GM12801 (cell line): ENCODE measurements around the gene IRF1.

Source experiments
- TF ChIP-seq, protein P1 (sequence below): IDR thresholded peaks from one replicate; pipeline ENCODE4 v1.5.1; 2011; ENCODE audit warnings: control low read depth; ENCODE audit not compliant: insufficient read length; ENCODE audit errors: extremely low read depth

The IRF1 gene

DNA sequence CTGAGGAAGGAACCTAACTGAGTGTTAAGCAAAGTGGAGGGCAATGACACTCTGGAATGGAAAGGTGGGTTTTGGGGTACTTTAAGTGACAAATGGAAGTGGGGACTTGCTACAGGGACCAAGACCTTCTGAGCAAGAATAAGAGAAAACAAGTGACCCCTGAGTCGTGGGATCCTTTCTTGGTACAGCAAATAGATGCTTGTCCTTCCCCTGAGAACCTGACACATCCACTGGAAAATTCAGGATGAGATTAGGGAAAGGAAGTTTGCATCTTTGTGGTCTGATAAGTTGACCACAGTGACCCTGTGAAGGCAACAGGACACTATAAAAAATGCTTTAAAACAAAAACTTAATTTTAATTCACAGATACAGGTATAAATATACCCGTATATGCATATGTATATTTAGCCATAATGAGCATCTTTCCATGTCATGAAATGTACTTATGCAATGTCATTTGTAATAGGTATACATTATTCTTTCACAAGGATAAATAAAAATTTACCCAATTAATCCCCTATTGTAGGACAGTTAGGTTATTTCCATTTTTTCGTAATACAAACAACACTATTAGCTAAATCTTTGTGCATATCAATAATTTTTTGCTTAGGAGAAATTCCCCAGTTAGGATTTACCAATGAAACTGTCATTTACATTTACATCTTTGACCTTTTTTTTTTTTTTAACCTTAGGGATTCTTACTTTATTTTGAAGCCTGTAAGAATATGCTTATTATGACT, 2.0 kb upstream of the IRF1 start:
- TF ChIP-seq, protein P1, sequence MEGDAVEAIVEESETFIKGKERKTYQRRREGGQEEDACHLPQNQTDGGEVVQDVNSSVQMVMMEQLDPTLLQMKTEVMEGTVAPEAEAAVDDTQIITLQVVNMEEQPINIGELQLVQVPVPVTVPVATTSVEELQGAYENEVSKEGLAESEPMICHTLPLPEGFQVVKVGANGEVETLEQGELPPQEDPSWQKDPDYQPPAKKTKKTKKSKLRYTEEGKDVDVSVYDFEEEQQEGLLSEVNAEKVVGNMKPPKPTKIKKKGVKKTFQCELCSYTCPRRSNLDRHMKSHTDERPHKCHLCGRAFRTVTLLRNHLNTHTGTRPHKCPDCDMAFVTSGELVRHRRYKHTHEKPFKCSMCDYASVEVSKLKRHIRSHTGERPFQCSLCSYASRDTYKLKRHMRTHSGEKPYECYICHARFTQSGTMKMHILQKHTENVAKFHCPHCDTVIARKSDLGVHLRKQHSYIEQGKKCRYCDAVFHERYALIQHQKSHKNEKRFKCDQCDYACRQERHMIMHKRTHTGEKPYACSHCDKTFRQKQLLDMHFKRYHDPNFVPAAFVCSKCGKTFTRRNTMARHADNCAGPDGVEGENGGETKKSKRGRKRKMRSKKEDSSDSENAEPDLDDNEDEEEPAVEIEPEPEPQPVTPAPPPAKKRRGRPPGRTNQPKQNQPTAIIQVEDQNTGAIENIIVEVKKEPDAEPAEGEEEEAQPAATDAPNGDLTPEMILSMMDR: no peak

DNA sequence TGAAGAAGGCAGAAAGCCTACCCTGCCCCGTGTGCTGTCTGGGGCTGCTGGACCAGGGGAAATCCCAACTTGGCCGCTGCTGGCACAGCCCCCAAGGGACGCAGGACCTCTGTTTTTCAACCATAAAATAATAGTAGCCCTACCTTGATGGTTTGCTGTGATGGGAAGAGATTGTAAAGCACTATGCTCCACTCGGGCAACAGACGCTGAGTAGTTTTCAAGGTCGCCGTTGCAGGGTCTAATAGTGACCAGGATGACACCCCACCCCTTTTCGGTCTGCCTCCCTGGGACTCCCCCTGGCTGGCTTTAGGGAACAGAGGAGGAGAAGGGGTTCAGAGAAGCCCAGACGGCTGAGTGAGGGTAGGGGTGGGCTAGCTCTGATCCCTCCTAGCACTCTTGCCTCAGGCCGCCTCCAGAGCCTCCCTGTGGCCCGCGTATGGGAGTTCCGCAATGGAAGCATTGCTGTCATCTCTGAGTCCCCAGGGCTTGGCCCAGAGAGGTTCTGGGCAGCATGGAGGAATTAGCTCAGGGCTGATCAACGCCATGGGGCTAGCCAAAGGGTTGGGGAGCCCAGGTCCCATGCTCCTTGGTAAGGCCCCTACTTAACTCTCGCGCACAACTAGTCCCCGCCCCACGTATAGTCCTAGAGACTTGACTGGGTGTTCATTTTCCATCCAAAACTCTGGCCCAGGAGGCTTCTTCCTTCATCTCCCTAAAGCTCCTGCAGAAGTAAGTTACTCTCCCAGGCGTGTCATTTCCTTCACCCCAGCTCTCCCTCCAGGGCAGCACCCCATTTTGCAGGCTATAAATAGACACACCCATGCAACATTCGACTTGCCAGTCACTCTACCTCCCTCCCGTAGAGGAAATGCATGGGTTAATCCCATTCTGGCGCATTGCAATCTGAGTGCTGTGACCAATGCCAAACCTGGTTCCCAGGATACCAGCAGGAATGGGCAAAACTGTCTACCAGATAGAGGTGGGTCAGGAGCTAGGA, 1.1 kb upstream of the IRF1 start:
- TF ChIP-seq, protein P1: no peak

DNA sequence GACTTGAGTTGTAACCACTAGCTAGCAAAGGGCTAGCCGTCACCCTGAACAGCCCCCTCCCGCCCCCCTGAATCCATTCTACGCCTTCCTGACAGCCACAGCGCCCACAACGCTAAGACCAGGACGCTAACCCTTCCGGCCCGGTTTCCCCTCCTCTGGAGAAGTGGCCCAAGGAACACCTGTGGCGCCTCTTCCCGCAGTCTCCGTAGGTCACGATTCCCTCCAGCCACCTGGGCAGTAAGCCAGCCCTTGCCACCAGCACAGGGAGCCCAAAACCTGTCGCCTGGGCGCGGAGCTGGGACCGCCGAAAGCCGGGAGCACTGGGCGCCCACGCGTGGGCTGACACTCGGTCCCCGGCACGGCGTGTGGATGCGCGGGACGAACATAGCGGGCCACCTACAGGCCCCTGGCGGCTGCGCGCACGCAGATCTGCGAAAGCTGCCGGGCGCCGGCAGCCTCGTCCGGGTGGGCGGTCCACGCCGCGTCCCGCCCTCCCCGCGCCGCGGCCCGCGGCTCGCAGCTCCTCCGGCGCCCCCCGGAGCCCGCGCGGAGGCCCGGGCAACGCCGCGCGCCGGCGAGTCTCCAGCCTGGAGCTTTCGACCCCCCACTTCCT, 596 bp downstream of the IRF1 start:
- TF ChIP-seq, protein P1: no peak

DNA sequence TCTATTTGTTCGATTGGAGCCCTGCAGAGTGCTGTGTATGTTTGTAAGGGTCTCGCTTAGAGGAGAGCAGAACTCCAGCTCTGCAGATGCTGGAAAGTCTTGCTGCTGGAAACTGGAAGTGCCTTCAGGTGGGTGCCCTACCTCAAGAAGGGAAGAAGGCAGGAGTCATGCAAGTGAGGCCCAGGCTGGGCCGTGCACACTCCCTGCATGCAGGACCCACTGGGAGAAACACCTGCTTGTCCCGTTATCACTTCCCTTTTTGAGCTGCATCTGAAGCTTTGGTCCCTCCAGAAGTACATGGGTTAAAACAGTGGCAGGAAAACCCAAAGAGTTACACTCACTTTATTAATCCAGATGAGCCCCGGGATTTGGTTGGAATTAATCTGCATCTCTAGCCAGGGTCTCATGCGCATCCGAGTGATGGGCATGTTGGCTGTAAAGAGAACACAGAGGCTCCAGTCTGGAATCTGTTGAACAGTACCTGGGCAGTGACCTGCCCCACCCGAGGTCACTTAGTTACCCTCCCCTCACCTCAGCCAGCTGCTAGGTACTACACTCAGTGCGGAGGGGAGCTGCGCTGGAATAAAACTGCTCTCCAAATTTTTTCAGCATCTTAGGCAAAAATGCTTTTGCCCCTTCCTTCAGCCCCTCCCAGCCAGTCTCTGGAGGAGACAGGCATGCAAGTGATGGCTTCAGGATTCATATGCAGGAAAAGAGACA, 1.4 kb downstream of the IRF1 start:
- TF ChIP-seq, protein P1: no peak

DNA sequence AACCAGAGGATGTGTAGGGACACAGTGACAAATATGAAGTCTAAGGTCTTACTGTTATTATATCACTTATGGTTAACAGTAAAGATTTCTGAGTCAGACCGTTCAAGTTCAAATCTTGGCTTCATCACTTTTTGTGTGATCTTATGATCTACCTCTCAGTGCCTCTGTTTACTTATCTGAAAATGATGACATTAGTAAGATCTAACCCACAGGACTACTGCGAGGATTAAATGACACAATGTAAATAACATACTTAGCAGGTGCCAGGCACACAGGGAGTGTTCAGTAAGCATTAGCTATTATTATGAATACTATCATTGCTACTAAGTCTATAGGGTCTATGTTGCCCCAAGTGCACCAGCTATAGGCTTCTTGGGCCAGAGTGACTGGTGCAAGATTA, 2.0 kb downstream of the IRF1 start:
- TF ChIP-seq, protein P1: no peak

DNA sequence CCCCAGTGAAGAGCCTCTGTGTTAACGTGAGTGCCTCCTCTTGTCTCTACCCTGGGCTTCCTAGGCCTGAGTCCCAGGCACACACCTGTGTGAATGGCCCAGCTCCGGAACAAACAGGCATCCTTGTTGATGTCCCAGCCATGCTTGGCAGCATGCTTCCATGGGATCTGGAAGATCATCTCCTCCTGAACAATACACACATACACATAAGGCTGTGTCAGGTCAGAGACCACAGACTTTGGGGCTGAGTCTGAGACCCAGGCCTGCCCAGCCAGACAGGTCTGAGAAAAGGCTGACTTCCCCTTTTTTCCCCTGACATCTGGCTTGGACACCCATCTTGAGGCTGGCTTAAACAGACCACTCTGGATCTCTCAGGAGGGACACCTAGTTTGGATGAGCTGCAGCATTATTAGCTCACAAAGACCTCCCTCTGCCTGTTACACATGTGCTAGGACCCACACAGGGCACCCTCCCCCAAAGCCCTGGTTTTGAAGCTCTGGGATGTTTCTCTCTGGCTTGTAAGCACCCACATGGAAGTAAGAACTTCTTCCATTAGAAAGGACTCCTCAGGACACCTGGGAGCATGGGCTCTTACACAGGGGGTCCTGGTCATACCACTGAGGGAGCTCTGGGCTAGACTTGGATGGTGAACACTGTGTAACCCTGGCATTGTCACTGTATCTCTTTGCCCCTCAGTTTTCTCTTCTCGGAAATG, 2.6 kb downstream of the IRF1 start:
- TF ChIP-seq, protein P1: no peak
